ENCODE results near the gene NKPD1. TPM values are rescaled to one million over a fixed set of nuclear protein-coding genes. Genes with fewer than 3 reads are reported as not detected.

The NKPD1 gene, protein sequence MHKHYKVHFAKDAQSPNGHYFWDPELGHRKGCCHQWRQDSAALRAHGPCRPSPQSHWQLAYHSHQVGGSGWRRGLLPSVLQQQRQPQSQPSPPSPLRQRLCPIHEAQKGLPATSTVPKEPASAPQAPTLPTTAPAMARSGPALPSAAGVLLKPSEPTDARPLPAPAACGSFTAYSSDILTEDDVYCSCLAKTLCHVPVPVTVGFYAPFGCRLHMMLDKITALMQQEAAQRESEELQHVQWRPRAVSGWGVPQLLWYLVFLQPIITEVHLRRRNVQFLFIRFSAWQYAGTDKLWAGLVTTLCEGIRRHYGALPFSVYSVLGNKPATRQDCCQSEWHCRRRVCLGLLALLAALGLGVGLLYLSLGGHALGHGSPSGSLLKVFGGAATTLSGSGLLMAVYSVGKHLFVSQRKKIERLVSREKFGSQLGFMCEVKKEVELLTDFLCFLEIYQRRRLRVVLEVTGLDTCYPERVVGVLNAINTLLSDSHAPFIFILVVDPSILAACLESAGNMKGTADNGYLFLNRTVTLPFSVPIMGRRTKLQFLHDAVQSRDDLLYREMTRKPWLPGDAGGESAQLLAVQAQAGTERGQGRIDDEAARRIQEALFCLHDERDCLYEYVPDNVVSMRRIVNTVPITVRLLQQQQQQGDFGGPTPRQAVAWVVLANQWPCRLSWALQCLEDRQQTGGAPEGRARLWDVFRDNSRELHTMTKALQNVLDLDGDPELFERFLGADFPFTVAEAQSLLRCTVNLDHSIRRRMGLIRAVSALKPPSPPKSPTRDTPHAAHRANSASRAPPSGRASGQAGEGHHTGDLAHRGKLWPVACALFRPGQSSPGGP
- total RNA-seq (not detected), polyA plus RNA-seq (ENCODE audit: insufficient read length in 6 of 6) (under 1 TPM; 0.08 to 0.24 (median 0.17) TPM)
- long read RNA-seq, donor 1: 0 reads
- long read RNA-seq, donor 2: 0 reads
- long read RNA-seq, donor 3: 0 reads
- long read RNA-seq, donor 4: 0 reads
- long read RNA-seq, donor 5: 0 reads
- long read RNA-seq, donor 6: 0 reads
- long read RNA-seq, donor 7: 0 reads
- long read RNA-seq, donor 8: 0 reads
- long read RNA-seq, donor 9: 0 reads
- long read RNA-seq, donor 10: 0 reads
- long read RNA-seq, donor 11: 0 reads
- long read RNA-seq, donor 12: 0 reads

DNA sequence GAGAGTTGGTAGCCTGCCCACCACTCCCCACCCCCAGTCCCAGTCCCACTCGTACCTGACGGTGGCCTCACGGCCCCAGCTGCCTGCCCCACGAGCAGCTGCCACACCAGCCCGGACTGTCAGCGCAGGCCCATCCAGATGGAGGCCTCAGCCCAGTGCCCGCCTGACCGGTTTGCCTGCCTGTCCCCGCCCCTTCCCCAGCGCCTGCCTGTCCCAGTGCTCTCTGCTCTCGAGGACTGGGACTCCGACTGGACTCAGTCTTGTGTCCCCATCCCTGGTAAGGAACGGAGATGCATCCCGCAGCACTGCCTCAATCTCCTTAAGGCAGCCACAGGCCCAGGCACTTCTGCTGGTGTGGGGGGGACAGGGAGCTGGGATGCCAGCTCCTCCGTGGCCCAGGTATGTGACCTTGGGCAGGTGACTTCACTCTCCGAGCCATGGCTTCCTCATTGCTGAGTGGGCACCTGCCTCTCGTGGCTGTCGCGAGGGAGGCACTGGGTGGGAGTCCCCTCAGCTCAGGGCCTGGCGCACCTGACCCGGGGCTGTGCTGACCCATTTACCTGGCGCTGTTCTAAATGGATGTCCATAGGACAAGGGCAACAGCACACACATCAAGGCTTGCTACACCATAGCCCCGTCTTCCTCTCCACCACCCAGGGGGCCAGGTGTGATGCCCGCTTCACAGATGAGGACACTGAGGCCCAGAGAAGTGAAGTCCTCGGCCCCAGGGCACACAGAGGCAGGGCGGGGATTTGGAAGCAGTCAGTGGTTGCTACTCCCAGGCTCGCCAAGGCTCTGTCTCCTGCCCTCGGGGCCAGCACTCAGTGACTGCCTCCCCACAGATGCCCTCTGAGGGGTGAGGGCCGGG, at the start of gene NKPD1:
TSS of gene NKPD1 (minus strand) at position 113 of the 868 bp plus-strand sequence. CDS start 832 bp downstream, outside the sequence.
- intact Hi-C loops (cut with DNase I): no loop called here
- ATAC-seq: peak; percentile 81
- Histone ChIP-seq H3K9me3 (no peaks in the 10 kb centered on the region), H3K27me3 (peaks cover 0 to 63% of the 10 kb centered on the region in 2 donors), H3K36me3 (no peaks in the 10 kb centered on the region), H3K27ac (no peak within 1 kb of the TSS), H3K4me1 (peaks cover 0 to 12% of the 10 kb centered on the region in 2 donors), H3K4me3 (no peak within 1 kb of the TSS)
- DNase-seq: peak in 3 of 4 donors; percentile 52 to 88 (median 55)
- TF ChIP-seq, protein P1, sequence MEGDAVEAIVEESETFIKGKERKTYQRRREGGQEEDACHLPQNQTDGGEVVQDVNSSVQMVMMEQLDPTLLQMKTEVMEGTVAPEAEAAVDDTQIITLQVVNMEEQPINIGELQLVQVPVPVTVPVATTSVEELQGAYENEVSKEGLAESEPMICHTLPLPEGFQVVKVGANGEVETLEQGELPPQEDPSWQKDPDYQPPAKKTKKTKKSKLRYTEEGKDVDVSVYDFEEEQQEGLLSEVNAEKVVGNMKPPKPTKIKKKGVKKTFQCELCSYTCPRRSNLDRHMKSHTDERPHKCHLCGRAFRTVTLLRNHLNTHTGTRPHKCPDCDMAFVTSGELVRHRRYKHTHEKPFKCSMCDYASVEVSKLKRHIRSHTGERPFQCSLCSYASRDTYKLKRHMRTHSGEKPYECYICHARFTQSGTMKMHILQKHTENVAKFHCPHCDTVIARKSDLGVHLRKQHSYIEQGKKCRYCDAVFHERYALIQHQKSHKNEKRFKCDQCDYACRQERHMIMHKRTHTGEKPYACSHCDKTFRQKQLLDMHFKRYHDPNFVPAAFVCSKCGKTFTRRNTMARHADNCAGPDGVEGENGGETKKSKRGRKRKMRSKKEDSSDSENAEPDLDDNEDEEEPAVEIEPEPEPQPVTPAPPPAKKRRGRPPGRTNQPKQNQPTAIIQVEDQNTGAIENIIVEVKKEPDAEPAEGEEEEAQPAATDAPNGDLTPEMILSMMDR (IDR thresholded peaks at IDR 0.05): no peak

DNA sequence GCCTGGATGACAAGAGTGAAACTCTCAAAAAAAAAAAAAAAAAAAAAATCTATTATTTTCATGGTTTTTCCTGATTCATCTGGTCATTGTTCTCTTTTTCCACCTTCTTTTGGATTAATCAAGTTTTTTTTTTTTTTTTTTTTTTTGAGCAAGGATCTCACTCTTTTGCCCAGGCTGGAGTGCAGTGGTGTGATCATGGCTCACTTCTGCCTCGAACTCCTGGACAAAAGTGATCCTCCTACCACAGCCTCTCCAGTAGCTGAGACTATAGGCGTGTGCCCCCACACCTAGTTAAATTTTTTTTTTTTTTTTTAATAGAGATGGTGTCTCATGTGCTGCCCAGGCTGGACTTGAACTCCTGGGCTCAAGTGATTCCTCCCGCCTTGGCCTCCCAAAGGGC, 45.5 kb upstream of the NKPD1 start:
- H3K36me3 ChIP-seq: no peaks in the 10 kb centered on the region
- DNase-seq (no peak), ATAC-seq (no peak)
- no peaks in the 10 kb centered on the region for H3K27me3 ChIP-seq
- TF ChIP-seq, protein P1 (IDR thresholded peaks at IDR 0.05): no peak
- H3K4me3 ChIP-seq: no peak overlapping the region
- intact Hi-C loops (cut with DNase I): no loop called here
- no peak overlapping the region for H3K27ac ChIP-seq
- peaks cover 0 to under 1% of the 10 kb centered on the region in 2 donors for H3K4me1 ChIP-seq
- no peaks in the 10 kb centered on the region for H3K9me3 ChIP-seq

DNA sequence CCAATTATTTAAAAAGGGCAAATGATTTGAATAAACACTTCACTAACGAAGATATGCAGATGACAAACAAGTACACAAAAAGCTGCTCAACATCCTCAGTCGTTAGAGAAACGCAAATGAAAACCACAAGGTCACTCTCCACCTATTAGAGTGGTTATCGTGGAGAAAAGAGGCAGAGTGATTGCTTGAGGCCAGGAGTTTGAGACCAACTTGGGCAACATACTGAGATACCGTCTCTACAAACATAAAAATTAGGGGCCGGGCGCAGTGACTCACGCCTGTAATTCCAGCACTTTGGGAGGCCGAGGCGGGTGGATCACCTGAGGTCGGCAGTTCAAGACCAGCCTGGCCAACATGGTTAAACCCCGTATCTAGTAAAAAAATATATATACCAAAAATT, 45.0 kb upstream of the NKPD1 start:
- ATAC-seq (no peak), DNase-seq (no peak)
- H3K9me3 ChIP-seq: no peaks in the 10 kb centered on the region
- H3K27me3 ChIP-seq: no peaks in the 10 kb centered on the region
- TF ChIP-seq, protein P1 (IDR thresholded peaks at IDR 0.05): no peak
- H3K4me1 ChIP-seq: no peaks in the 10 kb centered on the region
- no peak overlapping the region for H3K4me3 ChIP-seq
- H3K36me3 ChIP-seq: no peaks in the 10 kb centered on the region
- intact Hi-C loops (cut with DNase I): no loop called here
- no peak overlapping the region for H3K27ac ChIP-seq

DNA sequence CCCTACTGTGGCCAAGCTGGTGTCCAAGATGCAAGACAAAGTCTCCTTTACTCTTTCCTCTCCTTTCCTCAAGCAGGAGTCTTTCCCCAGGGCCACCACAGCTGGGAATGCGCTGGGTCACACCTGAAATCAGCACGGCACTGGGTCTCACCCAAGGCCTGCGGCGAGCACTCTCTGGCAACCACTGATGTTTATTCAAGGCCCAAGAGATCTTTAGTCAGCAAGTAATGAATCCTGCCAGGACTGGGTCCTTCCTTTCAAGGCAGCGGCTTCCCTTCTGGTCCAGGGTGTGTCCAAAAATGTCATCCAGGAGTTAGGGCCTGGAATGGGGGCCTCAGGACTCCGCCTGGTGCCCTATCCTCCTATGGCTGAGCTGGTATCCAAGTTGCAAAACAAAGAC, 41.9 kb upstream of the NKPD1 start:
- H3K9me3 ChIP-seq: no peaks in the 10 kb centered on the region
- intact Hi-C loops (cut with DNase I): loop anchor here in 1 of 2 donors (5.0 kb wide), 1 partner anchor 45 kb away; the partner anchor contains the start of gene EXOC3L2
- no peaks in the 10 kb centered on the region for H3K27me3 ChIP-seq
- ATAC-seq (peak; percentile 89), DNase-seq (no peak)
- H3K4me1 ChIP-seq: no peaks in the 10 kb centered on the region
- H3K4me3 ChIP-seq: no peak overlapping the region
- no peak overlapping the region for H3K27ac ChIP-seq
- H3K36me3 ChIP-seq: no peaks in the 10 kb centered on the region
- TF ChIP-seq, protein P1 (IDR thresholded peaks at IDR 0.05): no peak

Measured in left lung (tissue), 14 donors.